HL-60 (cell line): ENCODE results near the gene NDUFS3.
"Not testable (repeated sequence)": the region's sequence is repeated elsewhere in the genome, so short reads cannot be mapped to it uniquely, and the experiment has no call there.

ENCODE experiments used
- POLR2AphosphoS5 ChIP-seq: IDR thresholded peaks from 2 replicates; pipeline ENCODE4 v1.6.1; 2012; ENCODE audit warnings: low read depth
- SPI1 ChIP-seq: IDR thresholded peaks from 2 replicates; pipeline ENCODE4 v1.6.1; 2012; ENCODE audit warnings: low read depth, mild to moderate bottlenecking, borderline replicate concordance
- TF ChIP-seq, protein P1 (sequence below): IDR thresholded peaks from one replicate; pipeline ENCODE4 v1.5.1; 2011; ENCODE audit warnings: low read length, control low read depth, inconsistent platforms; ENCODE audit not compliant: insufficient read depth
- TF ChIP-seq, protein P2 (sequence below): IDR thresholded peaks from 2 replicates; pipeline ENCODE4 v1.6.1; 2012; ENCODE audit warnings: low read depth; ENCODE audit not compliant: insufficient replicate concordance

DNA sequence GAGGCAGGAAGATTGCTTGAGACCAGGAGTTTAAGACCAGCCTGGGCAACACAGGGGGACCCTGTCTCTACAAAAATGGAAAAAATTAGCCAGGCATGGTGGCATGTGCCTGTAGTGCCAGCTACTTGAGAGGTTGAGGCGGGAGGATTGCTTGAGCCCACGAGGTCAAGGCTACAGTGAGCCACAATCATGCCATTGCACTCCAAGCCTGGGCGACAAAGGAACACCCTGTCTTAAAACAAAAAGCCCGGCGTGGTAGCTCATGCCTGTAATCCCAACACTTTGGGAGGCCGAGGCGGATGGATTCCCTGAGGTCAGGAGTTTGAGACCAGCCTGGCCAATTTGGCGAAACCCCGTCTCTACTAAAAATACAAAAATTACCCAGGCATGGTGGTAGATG, 48.2 kb upstream of the NDUFS3 start:
- TF ChIP-seq, protein P1, sequence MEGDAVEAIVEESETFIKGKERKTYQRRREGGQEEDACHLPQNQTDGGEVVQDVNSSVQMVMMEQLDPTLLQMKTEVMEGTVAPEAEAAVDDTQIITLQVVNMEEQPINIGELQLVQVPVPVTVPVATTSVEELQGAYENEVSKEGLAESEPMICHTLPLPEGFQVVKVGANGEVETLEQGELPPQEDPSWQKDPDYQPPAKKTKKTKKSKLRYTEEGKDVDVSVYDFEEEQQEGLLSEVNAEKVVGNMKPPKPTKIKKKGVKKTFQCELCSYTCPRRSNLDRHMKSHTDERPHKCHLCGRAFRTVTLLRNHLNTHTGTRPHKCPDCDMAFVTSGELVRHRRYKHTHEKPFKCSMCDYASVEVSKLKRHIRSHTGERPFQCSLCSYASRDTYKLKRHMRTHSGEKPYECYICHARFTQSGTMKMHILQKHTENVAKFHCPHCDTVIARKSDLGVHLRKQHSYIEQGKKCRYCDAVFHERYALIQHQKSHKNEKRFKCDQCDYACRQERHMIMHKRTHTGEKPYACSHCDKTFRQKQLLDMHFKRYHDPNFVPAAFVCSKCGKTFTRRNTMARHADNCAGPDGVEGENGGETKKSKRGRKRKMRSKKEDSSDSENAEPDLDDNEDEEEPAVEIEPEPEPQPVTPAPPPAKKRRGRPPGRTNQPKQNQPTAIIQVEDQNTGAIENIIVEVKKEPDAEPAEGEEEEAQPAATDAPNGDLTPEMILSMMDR = not testable (repeated sequence)
- not testable (repeated sequence) for TF ChIP-seq SPI1, POLR2AphosphoS5
- TF ChIP-seq, protein P2, sequence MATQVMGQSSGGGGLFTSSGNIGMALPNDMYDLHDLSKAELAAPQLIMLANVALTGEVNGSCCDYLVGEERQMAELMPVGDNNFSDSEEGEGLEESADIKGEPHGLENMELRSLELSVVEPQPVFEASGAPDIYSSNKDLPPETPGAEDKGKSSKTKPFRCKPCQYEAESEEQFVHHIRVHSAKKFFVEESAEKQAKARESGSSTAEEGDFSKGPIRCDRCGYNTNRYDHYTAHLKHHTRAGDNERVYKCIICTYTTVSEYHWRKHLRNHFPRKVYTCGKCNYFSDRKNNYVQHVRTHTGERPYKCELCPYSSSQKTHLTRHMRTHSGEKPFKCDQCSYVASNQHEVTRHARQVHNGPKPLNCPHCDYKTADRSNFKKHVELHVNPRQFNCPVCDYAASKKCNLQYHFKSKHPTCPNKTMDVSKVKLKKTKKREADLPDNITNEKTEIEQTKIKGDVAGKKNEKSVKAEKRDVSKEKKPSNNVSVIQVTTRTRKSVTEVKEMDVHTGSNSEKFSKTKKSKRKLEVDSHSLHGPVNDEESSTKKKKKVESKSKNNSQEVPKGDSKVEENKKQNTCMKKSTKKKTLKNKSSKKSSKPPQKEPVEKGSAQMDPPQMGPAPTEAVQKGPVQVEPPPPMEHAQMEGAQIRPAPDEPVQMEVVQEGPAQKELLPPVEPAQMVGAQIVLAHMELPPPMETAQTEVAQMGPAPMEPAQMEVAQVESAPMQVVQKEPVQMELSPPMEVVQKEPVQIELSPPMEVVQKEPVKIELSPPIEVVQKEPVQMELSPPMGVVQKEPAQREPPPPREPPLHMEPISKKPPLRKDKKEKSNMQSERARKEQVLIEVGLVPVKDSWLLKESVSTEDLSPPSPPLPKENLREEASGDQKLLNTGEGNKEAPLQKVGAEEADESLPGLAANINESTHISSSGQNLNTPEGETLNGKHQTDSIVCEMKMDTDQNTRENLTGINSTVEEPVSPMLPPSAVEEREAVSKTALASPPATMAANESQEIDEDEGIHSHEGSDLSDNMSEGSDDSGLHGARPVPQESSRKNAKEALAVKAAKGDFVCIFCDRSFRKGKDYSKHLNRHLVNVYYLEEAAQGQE = not testable (repeated sequence)
